ENCODE measurements around the gene DDX56. TPM values are rescaled to one million over a fixed set of nuclear protein-coding genes. Genes with fewer than 3 reads are reported as not detected.

The DDX56 gene
- total and polyA plus RNA-seq, 2 donors from 2014 or later: 62.0 to 83.6 TPM

DNA sequence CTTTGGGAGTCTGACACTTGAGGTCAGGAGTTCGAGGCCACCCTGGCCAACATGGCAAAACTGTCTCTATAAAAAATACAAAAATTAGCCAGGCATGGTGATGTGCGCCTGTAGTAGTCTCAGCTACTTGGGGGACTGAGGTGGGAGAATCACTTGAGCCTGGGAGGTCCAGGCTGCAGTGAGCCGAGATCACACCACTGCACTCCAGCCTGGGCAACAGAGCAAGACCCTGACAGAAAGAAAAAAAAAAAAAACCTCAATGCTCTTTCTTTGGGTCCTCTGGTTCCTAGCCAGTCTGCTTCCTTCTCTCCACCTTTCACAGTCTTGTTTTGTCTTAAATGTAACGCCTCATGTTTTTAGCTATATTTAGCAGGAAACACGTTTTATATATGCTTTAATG is 42.1 kb upstream of the DDX56 start:
- peaks cover 0 to 34% (median 10%) of the 10 kb centered on the region in 3 donors for H3K4me1 ChIP-seq (ENCODE audit: control insufficient read depth in 2 of 3, insufficient read depth in 2 of 3, low read depth in 1 of 3, low read length in 3 of 3)
- intact Hi-C loops (cut with DNase I): no loop called here
- no peaks in the 10 kb centered on the region for H3K9me3 ChIP-seq (ENCODE audit: control insufficient read depth in 2 of 3, insufficient read depth in 1 of 3, low read length in 3 of 3)
- no peak overlapping the region for H3K9ac ChIP-seq (ENCODE audit: low read length in 3 of 3)
- FAIRE-seq (no peak), DNase-seq (no peak)
- no peaks in the 10 kb centered on the region for H3K27me3 ChIP-seq (ENCODE audit: control insufficient read depth, insufficient read depth, low read length)
- TF ChIP-seq, protein P1, sequence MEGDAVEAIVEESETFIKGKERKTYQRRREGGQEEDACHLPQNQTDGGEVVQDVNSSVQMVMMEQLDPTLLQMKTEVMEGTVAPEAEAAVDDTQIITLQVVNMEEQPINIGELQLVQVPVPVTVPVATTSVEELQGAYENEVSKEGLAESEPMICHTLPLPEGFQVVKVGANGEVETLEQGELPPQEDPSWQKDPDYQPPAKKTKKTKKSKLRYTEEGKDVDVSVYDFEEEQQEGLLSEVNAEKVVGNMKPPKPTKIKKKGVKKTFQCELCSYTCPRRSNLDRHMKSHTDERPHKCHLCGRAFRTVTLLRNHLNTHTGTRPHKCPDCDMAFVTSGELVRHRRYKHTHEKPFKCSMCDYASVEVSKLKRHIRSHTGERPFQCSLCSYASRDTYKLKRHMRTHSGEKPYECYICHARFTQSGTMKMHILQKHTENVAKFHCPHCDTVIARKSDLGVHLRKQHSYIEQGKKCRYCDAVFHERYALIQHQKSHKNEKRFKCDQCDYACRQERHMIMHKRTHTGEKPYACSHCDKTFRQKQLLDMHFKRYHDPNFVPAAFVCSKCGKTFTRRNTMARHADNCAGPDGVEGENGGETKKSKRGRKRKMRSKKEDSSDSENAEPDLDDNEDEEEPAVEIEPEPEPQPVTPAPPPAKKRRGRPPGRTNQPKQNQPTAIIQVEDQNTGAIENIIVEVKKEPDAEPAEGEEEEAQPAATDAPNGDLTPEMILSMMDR (IDR thresholded peaks at IDR 0.05; ENCODE audit: borderline replicate concordance, extremely low read depth, insufficient read depth): no peak
- H3K4me3 ChIP-seq (ENCODE audit: low read length in 3 of 3): no peak overlapping the region
- H3K27ac ChIP-seq (ENCODE audit: low read depth in 2 of 2, low read length in 2 of 2): peak overlapping the region in 1 of 2 donors; percentile 75
- no peaks in the 10 kb centered on the region for H3K36me3 ChIP-seq (ENCODE audit: control insufficient read depth in 2 of 3, insufficient read depth in 3 of 3, low read length in 3 of 3)

DNA sequence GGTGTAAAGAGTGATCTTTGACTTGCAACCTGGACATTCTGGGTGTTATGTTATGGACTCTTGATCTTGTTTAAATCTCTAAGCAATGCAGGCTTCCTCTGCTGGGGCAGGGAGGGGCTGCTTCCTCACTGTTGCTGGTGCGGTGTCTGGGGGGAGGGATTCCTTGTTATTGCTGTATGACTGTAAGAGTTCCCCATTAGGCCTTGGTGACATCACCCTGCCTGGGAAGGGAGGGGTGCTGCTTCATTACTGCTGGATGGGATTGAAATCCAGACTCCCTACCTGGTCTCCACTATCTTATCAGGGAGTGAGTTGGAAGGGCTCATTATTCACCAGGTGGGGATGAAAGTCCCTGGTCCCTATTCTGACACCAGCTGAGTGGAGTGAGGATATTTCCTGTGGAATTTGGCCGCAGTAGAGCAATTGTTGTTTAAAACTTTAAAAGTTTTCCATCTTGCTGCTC is 41.5 kb upstream of the DDX56 start:
- no peaks in the 10 kb centered on the region for H3K27me3 ChIP-seq (ENCODE audit: control insufficient read depth, insufficient read depth, low read length)
- intact Hi-C loops (cut with DNase I): no loop called here
- DNase-seq: no peak
- peaks cover 0 to 29% (median 10%) of the 10 kb centered on the region in 3 donors for H3K4me1 ChIP-seq (ENCODE audit: control insufficient read depth in 2 of 3, insufficient read depth in 2 of 3, low read depth in 1 of 3, low read length in 3 of 3)
- TF ChIP-seq, protein P1 (IDR thresholded peaks at IDR 0.05; ENCODE audit: borderline replicate concordance, extremely low read depth, insufficient read depth): no peak
- H3K27ac ChIP-seq (ENCODE audit: low read depth in 2 of 2, low read length in 2 of 2): peak overlapping the region in 1 of 2 donors; percentile 75
- no peaks in the 10 kb centered on the region for H3K36me3 ChIP-seq (ENCODE audit: control insufficient read depth in 2 of 3, insufficient read depth in 3 of 3, low read length in 3 of 3)
- H3K9ac ChIP-seq (ENCODE audit: low read length in 3 of 3): no peak overlapping the region
- no peak overlapping the region for H3K4me3 ChIP-seq (ENCODE audit: low read length in 3 of 3)
- H3K9me3 ChIP-seq (ENCODE audit: control insufficient read depth in 2 of 3, insufficient read depth in 1 of 3, low read length in 3 of 3): no peaks in the 10 kb centered on the region
- no peak for FAIRE-seq

DNA sequence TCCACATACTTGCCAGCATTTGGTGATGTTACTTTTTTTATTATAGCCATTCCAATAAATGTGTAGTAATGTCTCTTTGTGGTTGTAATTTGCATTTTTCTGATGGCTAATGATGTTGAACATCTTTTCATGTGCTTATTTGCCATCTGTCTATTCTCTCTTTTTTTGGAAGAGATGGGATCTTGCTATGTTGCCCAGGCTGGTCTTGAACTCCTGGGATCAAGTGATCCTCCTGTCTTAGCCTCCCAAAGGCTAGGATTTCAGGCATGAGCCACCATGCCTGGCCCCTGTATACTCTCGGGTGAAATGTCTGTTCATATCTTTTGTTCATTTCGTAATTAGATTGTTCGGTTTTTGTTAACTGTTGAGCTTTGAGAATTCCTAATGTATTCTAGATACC is 36.1 kb upstream of the DDX56 start:
- no peak for FAIRE-seq
- intact Hi-C loops (cut with DNase I): no loop called here

More for the DNA sequence above, 36.1 kb upstream of the DDX56 start:
- Histone ChIP-seq H3K9ac (ENCODE audit: low read length in 3 of 3) (no peak overlapping the region), H3K9me3 (ENCODE audit: control insufficient read depth in 2 of 3, insufficient read depth in 1 of 3, low read length in 3 of 3) (no peaks in the 10 kb centered on the region), H3K27ac (ENCODE audit: low read depth in 2 of 2, low read length in 2 of 2) (no peak overlapping the region), H3K27me3 (ENCODE audit: control insufficient read depth, insufficient read depth, low read length) (no peaks in the 10 kb centered on the region), H3K4me1 (ENCODE audit: control insufficient read depth in 2 of 3, insufficient read depth in 2 of 3, low read depth in 1 of 3, low read length in 3 of 3) (peaks cover 0 to 3% (median 0%) of the 10 kb centered on the region in 3 donors), H3K36me3 (ENCODE audit: control insufficient read depth in 2 of 3, insufficient read depth in 3 of 3, low read length in 3 of 3) (no peaks in the 10 kb centered on the region), H3K4me3 (ENCODE audit: low read length in 3 of 3) (no peak overlapping the region)
- no peak for DNase-seq
- TF ChIP-seq, protein P1 (IDR thresholded peaks at IDR 0.05; ENCODE audit: borderline replicate concordance, extremely low read depth, insufficient read depth): no peak

Data from kidney (tissue), 14 donors.